HG03342 (cell line): ENCODE data around the gene DCTN4.
A peak's percentile ranks its signal among the peaks of the same experiment; 100 is the strongest.
"Not testable (repeated sequence)": the region's sequence is repeated elsewhere in the genome, so short reads cannot be mapped to it uniquely, and the experiment has no call there.

Source experiments
- ATAC-seq: cut with Tn5 transposase; IDR thresholded peaks from one replicate; pipeline ENCODE4 v1.9.1; 2021; ENCODE audit warnings: mild to moderate bottlenecking, moderate library complexity; ENCODE audit not compliant: unreplicated experiment

The DCTN4 gene

DNA sequence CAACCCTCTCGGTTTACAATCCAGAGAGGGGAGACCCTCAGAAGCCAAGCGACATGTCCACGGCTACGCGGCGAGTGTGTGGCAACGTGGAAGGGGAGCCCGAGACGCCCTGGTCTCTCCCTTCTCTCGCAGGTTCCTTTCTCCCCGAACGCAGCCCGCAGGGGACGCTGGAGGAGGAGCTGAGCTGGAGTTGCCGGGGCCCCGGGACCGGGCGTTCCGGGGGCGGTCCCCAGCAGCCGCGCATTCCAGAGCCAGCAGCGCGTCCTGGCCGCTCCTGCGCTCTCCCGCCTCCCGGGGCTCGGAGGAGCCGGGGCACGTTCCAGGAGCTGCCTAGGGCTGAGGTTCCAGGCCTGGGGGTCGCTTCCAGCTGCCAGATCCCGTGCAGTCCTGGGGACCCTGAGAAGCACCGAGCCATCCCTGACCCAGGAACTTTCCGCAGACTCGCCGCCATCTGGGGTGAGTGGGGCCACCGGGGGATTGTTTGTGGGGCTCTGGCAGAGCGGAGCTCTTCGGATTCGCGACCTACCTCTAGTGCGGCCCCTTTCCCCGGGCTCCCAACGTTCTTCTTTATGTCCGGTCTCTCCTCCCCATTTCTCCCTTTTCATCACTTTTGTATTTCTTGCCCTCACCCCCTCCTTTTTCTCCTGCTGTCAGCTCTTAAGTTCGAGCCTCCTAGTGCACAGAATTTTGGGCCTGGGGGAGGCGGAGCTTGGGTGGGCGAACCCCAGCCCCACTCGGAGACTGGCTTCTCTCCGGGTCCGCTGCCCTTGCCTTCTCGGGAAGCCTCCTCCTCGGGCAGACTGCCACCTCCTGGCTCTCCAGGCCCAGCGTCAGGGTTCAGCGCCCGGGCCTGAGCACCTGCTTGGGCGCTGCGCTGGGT is 19.9 kb upstream of the DCTN4 start, which contains the start of gene SMIM3:
TSS of gene SMIM3 (plus strand) at position 241 of the 880 bp plus-strand sequence. CDS start 16,684 bp downstream, outside the sequence.
- ATAC-seq = no peak

DNA sequence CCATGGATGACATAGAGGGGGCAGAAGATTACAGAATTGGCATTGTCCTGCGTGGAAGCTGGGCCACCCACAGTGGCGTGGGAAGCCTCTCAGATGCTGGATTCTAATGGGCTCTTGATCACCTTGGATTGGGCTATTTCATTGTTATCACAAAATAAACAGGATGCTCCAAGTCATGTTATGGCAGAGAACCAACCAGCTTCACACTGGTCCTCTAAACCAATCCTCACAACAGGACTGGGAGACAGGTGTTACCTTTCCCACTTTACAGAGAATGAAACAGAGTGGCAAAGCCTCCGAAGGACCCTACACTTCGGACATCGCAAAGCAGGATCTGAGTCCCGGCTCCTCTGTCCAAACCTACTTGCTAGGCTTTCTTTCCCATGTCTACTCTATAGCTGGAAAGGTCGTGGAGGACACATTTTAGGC is 19.3 kb upstream of the DCTN4 start:
- no peak for ATAC-seq

DNA sequence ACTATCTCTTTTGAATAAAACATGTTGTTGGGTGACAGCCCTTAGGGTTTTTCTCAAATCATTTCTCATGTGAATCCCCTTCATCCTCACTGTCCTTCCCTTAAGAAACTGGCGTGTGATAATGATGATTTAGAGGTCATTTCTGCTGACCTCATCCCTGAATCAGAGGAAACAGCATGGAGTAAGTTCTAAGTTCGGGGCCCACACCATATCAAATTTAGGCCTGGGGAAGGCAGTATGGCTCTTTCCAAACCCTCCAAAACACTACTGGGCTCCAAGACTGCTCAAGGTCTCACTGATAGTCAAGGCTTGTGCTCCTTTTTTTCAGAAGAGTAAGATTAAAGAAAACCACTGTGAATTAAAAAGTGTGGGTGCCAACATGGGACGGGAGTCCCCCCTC is 18.9 kb upstream of the DCTN4 start:
- no peak for ATAC-seq

DNA sequence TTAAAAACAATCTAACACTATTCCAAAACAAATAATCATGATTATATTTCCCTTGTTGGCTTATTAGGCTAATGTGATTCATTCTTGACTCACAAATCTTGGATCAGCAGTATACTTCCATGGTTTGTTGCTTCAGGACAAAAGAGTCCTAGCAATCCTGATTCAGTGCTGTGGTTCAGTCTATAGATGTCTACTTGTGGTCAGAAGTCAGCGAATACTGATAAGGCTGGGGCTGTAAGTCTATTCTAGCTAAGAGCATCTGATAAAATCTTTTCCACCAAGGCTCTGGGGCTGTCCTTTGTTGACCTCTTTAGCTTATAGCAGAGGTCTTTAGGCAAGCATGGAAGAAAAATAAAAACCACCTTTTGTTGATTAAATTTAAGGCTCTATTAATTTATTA is 15.3 kb upstream of the DCTN4 start:
- ATAC-seq = no peak

DNA sequence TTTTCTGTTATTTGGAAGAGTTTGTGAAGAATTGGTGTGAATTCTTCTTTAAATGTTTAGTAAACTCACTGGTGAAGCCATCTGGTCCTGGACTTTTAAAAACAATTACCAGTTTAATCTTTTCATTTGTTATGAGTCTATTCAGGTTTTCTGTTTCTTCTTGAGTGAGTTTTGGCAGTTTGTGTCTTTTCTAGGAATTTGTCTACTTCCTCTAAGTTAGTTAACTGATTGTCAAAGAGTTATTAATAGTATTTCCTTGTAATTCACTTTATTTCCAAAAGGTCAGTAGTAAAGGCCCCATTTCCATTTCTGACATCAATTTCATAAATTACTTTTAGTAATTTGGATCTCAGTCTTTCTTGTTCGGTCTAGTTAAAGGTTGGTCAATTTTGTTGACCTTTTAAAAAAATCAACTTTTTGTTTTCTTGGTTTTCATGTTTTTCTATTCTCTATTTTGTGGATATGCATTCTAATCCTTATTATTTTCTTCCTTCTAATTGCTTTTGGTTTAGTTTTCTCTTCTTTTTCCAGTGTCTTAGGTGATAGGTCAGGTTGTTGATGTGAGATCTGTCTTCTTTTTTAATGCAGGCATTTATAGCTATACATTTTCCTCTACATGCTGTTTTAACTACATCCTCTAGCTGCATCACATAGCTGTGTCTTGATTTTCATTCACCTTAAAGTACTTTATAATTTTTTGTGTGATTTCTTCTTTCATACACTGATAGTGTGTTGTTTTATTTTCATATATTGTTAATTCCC is 12.4 kb upstream of the DCTN4 start:
- ATAC-seq = no peak

DNA sequence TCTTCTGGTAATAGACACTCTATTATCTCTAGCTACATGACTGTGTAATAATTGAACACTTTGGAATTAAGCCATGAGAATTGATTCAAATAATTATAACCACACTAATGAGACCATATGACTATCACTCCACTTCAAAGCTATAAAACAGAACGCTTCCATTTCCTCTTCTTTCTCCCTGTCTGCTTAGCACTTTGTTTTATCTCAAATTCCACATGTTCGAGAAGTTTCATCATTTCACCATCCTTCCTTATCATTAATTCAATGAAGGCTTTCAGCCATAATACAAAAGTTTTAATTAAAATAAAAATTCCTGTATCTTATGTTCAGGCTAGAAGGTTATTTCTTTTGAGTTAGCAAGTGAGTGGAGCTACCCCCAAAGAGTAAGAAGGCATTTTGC is 7.4 kb upstream of the DCTN4 start:
- no peak for ATAC-seq

DNA sequence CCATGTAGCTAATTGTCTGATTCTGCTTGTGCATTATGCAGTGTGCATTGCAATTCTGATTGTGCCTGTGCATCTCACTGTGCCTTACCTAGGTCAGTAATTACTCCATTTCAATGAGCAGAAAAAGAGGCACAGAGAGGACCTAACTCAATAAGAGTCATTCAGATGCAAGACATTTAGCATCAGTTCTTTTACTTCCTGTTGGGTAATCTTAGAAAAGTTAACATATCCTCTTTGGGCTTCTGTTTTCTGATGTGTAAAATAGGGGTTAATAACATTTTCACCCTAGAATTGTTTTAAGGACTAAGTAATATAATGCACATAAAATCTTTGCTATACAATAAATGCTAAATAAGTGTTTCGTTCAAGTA is 7.0 kb upstream of the DCTN4 start:
- ATAC-seq = no peak

DNA sequence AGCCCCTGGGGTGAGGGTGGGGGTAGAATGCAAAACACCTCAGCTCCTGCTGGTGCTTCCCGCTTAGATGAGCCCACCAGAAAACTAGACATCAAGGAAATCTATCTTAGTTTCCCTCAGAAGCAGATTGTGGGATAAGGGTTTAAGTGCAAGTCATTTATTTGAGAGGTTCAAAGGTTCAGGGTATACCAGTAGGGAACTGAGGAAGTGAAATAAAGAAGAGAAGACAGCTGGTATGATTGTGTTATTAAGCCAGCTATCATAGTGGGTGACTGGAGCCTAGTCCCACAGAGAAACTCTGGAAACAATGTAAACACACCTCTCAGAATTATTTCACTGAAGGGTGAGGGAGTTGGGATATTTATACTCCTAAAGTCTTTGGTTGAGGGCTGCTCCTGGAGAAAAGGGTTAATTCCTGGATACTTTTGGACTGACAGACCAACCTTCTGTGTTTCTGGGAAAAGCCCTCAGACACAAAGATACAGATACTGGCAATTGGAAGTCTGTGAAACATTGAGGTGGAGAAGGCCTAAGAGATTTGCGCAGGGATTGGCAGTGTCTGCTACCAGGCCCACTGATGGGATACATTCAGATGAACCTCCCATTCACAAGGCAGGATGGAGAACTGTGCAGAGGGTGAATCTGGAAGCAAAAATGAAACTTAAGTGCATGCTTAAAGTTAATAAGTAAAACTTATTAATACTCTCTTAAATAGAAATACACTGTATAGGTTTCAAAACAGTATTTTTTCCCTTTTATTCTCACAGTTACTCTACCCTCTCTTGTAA is 6.4 kb upstream of the DCTN4 start:
- ATAC-seq = no peak

DNA sequence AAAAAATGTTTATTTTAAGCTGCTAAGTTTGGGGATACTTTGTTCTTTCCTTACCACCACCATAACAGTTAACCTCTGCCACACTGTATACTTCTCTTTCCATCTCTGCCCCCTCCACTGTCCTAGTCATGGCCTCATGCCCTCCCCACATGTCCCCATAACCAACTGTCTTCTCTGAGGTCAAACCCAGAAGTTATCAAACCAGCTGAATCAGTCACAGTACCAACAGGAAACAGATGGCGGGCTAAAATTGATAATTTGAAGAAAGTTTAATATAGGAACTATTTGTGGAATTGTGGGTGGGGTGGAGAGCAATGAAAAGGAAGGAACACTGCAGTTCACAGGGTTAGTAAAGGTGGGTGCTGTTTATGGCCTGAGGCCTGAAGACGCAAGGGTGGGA is 5.7 kb upstream of the DCTN4 start:
- ATAC-seq = no peak

DNA sequence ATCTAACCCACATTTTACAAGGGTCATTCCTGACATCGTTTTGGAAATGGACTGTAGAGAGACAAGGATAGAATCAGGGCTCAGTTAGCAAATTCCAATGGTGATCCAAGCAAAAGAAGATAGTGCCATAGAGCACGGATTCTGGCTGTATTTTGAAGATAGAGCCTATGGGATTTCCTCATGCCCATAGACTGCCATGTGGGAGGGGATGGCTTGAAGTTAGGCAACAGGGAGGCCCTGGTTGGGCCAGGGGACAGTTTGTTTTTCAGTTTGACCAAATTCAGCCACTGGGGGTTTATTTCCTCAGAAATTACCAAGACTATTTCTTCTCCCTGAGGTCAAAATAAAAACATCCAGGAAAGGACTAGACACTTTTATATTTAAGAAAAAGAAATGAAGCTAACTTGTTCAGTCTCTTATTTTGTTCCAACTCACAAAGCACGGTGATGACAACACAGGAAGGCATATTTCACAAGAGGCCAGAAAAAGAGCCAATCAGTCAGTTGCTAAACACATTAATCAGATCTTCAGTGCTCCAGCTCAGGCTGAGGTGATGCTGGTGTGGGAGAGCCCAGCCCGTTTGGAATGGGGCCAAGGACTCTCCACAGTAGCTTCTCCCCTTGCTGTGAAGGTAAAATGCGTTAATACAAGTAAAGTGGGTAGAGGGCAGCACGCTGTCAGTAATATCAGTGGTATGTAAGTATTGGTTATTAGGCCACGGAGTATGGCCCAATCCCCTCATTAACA is 4.4 kb upstream of the DCTN4 start:
- no peak for ATAC-seq

DNA sequence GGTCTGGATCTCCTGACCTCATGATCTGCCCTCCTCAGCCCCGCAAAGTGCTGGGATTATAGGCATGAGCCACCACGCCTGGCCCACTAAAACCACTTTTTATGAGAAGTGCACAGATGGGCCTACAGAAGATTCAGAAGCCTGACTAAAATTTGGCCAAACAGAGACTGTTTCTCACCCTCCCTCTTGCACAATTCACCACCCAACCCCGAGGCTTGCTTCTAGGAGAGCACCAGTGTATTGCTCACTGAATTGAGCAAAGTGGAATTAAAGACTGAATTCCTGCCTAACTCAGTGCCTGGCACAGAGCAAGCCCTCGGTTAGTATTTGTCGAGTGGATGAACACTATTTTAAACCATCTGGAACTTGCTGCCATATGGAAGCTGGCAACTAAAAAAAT is 3.4 kb upstream of the DCTN4 start:
- ATAC-seq = no peak

DNA sequence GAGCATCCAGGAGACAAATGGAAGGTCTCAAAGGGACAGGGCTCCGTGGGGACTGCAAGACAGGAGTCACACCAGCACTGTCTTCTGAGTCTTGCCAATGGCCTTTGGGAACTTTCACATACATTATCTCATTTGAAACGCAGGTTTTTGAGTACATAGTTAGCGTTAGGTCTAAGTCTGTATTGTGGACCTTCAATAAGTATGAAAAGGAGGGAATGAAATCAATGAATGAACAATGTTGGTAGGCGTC is 442 bp upstream of the DCTN4 start:
- ATAC-seq = no peak

DNA sequence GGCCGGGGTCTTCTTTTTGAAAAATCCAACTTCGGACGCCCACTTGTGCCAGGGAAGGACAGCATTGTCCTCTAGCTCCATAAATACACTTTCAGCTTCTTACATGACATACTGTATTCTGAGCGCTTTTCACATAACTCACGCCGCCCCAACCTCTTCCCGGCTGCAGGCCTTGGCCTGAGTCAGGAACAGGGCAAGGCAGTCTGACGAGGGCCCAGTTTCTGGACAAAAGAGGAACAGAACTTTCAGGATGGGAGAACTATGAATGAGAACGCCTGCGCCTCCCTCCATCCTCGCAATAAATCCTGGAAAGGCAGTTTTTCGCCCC is 650 bp downstream of the DCTN4 start:
- peak; percentile 21 for ATAC-seq

DNA sequence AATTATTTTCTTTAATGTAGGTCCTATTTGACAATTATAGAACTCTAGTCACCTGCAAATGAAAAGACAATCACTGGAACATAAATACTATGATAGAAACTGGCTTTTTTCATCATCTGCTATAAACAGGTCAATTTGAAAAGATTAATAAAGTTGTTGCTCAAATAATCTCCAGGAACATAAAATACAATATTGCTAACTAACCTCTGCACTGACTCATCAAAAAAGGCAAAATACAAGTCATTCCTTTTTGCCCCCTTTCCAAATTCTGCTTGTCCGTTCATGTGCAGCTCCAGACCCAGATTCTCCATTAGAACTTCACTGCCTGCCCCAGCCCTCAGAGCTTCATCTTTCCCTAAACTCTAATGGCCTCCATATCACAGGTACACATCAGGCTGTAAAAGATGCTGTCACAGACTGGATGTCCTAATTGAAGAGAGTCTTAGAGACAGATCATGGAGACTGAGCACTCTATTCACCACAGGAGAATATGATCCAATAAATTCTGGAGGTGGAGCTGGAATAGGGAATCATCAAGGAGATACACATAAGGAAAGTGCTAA is 1.6 kb downstream of the DCTN4 start:
- ATAC-seq = no peak

DNA sequence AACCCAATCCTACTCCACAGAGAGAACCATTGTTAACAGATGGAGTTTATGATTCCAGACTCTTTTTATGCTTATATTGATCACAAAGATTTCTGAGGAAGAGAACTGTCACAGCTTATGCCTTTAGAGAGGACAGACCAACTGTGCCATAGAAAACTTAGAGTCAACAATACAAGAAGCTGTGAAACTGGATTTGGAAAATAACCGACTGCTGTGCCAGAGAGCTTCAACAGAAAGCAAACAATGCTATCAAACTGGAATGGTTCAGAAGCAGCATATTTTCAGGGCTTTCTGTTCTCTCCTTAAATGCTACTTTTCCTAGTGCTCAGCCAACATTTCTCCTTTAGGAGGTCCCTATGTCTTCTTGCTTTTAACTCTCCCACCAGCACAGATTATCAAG is 5.0 kb downstream of the DCTN4 start:
- no peak for ATAC-seq

DNA sequence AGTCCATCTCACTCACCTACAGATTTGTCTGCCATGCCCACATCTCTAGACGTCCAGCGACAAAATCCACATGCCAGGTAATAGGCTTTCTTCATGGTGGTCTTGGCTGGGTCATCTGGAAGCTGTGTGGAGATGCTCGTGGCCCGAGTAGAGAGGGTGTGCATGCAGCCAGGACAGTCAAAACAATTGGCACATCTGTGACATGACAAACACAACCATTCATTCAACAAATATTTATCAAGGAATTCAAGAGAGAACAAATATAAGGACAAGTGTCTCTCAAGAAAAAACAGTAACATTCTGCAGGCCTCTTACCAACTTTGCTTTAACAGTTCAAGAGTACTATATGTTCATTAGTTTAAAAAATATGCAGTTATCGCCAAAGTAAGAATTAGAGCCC is 5.4 kb downstream of the DCTN4 start:
- no peak for ATAC-seq

DNA sequence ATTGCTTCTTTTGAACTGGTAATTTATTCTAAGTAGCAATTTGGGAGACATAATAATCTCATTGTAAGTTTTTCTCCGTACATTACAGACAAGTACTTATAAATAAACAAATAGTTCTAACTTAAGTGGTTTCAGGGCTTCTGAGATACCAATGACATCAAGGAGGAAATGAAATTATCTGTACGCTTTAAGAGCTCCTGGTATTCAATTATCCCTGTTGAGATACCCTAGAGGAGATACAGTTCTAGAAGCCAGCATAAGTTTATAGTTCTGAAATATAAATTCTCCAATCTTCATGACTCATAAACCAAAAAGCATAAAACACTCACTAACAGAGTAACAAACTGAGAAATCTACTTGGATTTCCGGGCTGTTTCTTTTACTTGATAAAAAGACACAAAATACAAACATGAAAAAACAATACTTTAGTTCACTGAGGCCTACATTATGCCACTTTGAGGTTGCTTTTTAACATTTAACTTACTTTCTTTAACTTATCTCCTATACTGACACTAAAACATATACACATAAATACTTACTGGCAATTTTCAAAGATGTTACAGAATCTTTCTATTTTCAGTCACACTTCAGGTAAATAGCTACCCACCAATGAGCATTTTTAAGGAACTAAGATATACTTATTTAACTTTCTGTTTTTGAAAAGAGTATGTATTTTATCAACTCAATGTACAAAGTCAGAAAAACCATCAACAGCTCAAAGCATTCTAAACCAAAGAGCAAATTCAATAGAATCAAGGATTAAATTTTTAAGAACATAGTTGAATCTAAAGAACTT is 7.5 kb downstream of the DCTN4 start:
- ATAC-seq = no peak

DNA sequence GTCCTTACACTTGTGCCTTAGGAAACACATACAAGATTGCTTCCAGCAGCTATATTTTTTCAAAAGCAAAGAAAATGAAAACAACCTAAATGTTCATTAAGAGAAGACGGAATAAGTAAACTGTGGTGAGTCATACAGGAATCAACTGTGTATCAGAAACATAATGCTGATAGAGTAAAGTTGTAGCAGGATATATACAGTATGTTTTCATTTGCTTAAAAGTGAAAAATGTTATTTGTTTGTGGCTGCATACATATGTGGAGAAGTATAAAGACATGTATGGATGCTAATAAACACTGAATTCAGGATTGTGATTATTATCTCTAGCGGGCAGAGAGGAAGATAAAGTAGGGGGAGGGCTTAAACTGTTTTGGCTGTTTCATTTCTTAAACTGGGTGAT is 8.3 kb downstream of the DCTN4 start:
- no peak for ATAC-seq

DNA sequence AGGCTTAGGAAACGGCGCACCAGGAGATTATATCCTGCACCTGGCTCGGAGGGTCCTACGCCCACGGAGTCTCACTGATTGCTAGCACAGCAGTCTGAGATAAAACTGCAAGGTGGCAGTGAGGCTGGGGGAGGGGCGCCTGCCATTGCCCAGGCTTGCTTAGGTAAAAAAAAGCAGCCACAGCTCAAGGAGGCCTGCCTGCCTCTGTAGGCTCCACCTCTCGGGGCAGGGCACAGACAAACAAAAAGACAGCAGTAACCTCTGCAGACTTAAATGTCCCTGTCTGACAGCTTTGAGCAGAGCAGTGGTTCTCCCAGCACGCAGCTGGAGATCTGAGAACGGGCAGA is 15.7 kb downstream of the DCTN4 start:
- ATAC-seq = not testable (repeated sequence)
